Activated naive CD4-positive, alpha-beta T cell treated with anti-CD3 and anti-CD28 coated beads, Interleukin-2, amount 50 U/mL, for 24 hours (primary cell): ENCODE data around the gene SEC31A.

Source experiments
- H3K27ac Mint-ChIP-seq: one replicate; pipeline ENCODE4 v1.8.0; 2021; ENCODE audit warnings: mild to moderate bottlenecking, mixed read lengths
- H3K27me3 Mint-ChIP-seq: one replicate; pipeline ENCODE4 v1.8.0; 2021; ENCODE audit warnings: mixed read lengths
- H3K36me3 Mint-ChIP-seq: one replicate; pipeline ENCODE4 v1.8.0; 2021; ENCODE audit warnings: mixed read lengths
- H3K4me1 Mint-ChIP-seq: one replicate; pipeline ENCODE4 v1.8.0; 2021; ENCODE audit warnings: mixed read lengths
- H3K4me3 Mint-ChIP-seq: one replicate; pipeline ENCODE4 v1.8.0; 2021; ENCODE audit warnings: mild to moderate bottlenecking, mixed read lengths
- H3K9me3 Mint-ChIP-seq: one replicate; pipeline ENCODE4 v1.8.0; 2021; ENCODE audit warnings: mixed read lengths

The SEC31A gene

DNA sequence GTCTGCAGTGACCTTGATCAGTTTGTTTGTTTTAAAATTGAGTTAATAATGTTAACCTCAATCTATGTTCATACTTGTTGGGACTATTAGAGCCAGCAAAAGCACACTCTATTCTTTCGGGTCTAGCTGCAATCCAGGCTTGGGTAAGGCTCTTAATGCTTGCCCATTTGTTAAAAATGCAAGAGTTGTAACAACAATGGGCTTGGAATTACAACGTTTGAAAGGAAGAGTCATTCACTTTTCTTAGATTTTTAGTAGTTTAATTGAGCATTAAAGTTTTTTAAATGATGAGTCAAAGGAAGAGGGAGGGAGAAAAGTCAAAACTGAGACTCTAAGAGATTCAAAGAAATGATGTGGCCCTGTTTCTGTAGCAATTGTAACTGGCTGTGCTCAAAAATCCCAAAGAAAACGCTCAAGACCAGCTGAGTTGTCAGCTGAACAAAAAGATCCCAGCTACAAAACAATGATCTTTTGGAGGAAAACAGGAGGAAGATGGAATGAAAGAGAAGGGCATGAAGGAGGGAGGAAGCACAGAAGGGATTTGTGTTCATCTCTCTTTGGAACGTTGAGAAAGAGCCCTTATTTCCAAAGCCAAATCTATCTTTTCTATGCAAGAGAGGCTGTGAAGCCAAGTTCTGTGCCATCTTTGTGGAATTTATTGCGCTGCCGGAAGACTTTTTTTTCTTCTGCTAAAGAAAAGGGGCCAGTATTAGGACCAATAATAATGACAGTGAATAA lies 97.9 kb downstream of the SEC31A start:
- Mint-ChIP-seq H3K9me3 (no peaks in the 10 kb centered on the region), H3K36me3 (no peaks in the 10 kb centered on the region), H3K27ac (no peak overlapping the region), H3K27me3 (peaks cover 26% of the 10 kb centered on the region), H3K4me3 (no peak overlapping the region), H3K4me1 (peaks cover 11% of the 10 kb centered on the region)

DNA sequence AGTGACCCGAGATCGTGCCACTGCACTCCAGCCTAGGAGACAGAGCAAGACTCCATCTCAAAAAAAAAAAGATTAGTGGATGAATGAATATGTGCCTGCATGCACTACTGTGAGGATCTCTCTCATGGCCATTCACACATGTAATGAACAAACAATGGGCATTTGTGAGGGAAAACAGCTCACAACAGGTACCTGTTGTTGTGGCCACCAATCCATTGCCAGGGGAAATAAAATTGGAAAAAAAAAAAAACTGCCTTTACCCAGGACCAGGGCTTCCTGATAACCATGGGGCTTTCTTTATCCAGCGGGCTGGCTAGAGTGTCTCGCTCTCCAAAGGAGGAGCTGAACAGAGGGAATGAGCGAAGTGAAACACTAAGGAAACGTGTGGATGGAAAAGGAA lies 99.8 kb downstream of the SEC31A start:
- Mint-ChIP-seq H3K4me3 (no peak overlapping the region), H3K27ac (no peak overlapping the region), H3K27me3 (peaks cover 16% of the 10 kb centered on the region), H3K9me3 (no peaks in the 10 kb centered on the region), H3K36me3 (no peaks in the 10 kb centered on the region), H3K4me1 (no peaks in the 10 kb centered on the region)

DNA sequence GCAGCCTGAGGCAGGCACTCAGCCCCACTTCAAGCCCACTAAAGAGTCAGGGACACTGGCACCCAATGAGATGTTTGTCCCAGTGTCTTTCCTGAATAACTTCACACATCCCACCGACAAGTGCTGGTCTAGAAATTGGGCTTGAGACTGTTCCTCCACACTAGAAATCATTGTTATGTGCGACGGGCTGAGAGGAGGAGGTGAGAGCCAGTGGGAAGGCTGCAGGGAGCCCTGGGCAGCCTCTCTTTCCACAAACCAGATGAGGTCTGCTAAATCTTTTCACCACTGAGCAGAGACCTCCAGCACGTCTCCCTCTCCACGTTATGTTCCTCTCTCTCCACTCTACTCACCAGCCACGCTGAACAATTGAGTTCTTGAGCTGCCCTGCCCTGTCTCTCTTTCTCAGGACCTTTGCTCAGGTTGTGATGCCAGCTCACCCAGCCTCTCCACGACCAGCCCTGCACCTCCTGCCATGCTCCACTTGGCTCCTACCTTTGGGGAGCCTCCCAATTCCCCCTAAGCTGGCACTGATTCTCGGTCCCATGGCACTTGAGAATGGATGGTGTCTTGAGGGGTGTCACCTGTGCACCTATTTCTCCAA lies 100.8 kb downstream of the SEC31A start:
- no peaks in the 10 kb centered on the region for H3K9me3 Mint-ChIP-seq
- no peaks in the 10 kb centered on the region for H3K4me1 Mint-ChIP-seq
- no peaks in the 10 kb centered on the region for H3K36me3 Mint-ChIP-seq
- H3K27ac Mint-ChIP-seq: no peak overlapping the region
- peaks cover 13% of the 10 kb centered on the region for H3K27me3 Mint-ChIP-seq
- H3K4me3 Mint-ChIP-seq: no peak overlapping the region

DNA sequence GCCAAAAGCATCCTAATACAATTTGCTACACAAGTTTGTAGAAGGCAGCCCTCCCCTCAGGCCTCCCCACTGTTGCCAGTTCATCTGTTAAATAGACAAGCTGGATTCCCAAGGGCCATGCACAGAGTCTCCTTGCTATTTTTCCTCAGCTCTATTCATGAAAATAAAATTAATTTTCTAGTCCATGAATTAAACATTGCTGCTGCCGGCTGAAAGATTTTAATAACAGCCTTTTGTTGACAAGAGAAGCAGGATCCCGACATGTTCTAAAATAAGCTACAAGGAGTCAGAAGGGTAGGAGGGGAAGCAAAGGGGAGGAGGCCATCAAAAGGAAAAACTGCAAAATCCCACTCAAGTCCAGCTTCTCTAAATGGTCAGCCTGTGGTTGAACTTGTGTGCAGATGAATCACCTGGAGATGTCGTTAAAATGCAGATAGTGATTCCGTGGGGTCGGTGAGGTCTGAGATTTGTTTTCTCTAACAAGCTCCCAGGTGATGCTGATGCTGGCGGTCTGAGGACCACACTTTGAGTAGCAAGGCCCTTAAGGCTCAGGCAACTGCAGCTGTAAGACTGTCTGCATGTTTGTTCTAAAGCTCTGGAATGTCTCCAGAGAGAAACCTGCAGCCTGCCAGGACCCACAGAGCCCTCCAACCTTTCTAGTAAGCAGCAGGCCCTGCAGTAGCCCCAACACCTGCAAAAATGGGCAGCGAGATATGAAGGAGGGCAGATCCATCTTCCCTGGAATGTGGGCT lies 101.8 kb downstream of the SEC31A start:
- Mint-ChIP-seq H3K9me3 (no peaks in the 10 kb centered on the region), H3K4me1 (no peaks in the 10 kb centered on the region), H3K27me3 (peaks cover 10% of the 10 kb centered on the region), H3K36me3 (no peaks in the 10 kb centered on the region), H3K4me3 (no peak overlapping the region), H3K27ac (no peak overlapping the region)

GRCh38 chr4:82787342-82787741 lies 103.6 kb downstream of the SEC31A start:
- Mint-ChIP-seq H3K4me3 (no peak overlapping the region), H3K27ac (no peak overlapping the region), H3K27me3 (peaks cover 5% of the 10 kb centered on the region), H3K9me3 (no peaks in the 10 kb centered on the region), H3K36me3 (no peaks in the 10 kb centered on the region), H3K4me1 (no peaks in the 10 kb centered on the region)

DNA sequence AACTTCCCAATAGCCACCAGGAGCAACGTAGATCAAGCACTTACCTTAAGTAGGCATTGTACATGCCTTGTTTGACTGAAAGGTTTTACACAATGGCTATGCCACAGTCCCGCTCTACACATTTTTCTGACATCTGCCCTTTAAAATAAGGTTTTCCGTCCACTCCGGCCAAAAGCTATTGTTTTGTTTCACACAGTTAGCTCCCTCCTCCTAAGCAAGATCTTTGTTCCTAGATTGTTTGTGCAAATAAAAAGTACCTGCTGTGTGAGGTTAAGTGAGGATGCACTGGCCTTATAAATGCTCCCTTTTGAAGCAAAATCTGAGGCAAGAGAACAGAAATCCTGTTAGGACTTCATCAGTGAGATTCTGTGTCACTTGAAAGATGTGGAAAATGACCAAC lies 104.1 kb downstream of the SEC31A start:
- no peak overlapping the region for H3K4me3 Mint-ChIP-seq
- no peaks in the 10 kb centered on the region for H3K9me3 Mint-ChIP-seq
- H3K36me3 Mint-ChIP-seq: no peaks in the 10 kb centered on the region
- no peak overlapping the region for H3K27ac Mint-ChIP-seq
- H3K27me3 Mint-ChIP-seq: peaks cover 5% of the 10 kb centered on the region
- no peaks in the 10 kb centered on the region for H3K4me1 Mint-ChIP-seq

GRCh38 chr4:82785611-82786400 lies 105.1 kb downstream of the SEC31A start:
- H3K27me3 Mint-ChIP-seq: peaks cover 5% of the 10 kb centered on the region
- no peak overlapping the region for H3K4me3 Mint-ChIP-seq
- H3K4me1 Mint-ChIP-seq: no peaks in the 10 kb centered on the region
- no peak overlapping the region for H3K27ac Mint-ChIP-seq
- no peaks in the 10 kb centered on the region for H3K9me3 Mint-ChIP-seq
- H3K36me3 Mint-ChIP-seq: no peaks in the 10 kb centered on the region

DNA sequence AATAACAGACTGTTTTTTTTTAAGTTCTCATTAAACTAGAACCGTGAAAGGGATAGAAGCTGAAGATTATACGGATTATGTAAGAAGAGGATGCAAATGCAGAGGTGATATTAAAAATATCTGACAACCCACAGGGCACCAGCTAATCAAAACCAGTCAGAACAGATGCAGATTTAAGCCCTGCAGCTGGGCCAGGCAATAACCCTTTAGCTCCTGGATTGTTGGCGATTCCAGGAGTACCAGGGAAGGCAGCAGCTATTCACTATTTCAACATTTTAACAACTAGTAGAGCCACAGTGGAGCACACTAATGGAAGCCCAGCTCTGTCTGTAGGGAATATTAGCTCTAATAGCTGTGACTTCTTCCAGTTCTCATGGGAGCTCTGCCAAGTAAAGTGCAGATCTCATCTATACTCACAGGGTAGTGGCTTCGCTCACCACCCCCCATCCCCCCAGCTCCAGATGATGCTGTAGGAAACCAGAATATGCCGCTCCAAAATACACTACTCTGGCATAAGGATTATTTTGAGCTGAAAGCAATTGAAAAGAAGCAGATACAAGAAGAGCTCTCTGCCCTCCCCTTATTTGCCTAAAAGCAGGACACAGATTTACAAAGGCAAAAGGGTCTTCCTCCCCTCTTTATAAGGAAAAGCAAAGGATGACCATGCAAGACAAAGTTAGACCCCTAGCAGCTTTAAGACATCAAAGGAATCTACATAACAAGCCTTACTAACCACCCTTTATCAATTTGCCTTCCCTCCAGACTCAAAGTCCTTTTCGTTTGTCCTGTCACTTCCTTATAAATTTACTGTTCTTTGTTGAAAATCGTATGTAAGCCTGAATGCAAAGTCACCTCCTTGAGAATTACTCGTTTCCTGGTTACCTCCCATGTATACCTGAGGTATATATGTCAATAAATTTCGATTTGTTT lies 106.0 kb downstream of the SEC31A start:
- H3K27ac Mint-ChIP-seq: peak overlapping the region; percentile 24
- H3K9me3 Mint-ChIP-seq: no peaks in the 10 kb centered on the region
- no peaks in the 10 kb centered on the region for H3K4me1 Mint-ChIP-seq
- no peaks in the 10 kb centered on the region for H3K36me3 Mint-ChIP-seq
- H3K27me3 Mint-ChIP-seq: peaks cover 5% of the 10 kb centered on the region
- no peak overlapping the region for H3K4me3 Mint-ChIP-seq

DNA sequence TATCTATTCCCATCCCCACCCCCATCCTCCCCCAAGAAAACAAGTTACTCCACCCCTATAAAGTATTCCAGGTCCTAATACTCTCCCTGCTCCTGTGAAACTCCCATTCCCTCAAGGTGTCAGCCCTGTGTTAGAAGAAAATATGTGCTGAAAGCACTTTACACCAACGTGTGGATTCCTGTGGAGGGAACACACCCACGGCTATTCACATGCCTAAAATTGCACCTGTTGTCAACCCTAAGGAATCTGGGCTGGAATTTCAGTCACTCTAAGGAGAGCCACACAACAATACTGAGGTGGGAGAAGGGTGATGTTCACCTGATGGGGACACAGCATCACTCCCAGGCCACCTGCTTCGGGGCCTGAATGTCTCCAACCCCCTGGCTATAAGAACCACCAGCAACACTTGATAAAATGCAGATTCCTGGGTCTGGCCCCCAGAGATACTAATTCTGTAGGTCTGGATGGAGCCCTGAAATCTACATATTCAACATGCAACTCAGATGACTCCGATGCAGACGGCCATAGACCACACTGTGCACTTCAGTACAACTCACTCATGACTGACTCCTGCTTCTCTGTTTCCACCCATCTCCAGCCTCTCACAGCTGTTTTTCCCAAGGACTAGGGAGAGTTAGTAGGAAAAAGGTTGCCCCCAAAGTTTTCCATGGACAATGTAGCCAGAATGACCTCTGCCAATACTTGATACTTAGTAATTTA lies 108.2 kb downstream of the SEC31A start:
- H3K9me3 Mint-ChIP-seq: no peaks in the 10 kb centered on the region
- no peaks in the 10 kb centered on the region for H3K36me3 Mint-ChIP-seq
- no peak overlapping the region for H3K4me3 Mint-ChIP-seq
- peaks cover 2% of the 10 kb centered on the region for H3K27me3 Mint-ChIP-seq
- H3K27ac Mint-ChIP-seq: no peak overlapping the region
- H3K4me1 Mint-ChIP-seq: no peaks in the 10 kb centered on the region

DNA sequence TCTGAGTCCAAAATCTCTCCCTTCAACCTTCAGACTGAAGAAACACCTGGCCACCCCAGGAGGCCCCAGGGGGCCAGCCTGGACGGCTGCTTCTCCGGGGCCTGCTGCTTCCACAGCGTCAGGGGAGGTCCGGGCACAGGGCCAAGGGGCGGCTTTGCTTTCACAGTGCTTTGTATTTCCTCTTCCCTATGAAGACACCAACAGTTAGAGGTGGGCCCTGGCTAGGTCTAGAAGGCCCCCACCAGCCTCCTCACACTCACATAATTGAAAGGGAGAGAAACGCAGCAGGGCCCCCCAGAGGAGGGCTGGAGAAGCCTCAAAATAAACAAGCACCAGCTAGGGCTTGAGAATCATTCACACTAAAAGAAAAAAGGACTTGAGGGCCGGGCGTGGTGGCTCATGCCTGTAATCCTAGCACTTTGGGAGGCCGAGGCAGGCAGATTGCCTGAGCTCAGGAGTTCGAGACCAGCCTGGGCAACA lies 110.2 kb downstream of the SEC31A start:
- no peaks in the 10 kb centered on the region for H3K27me3 Mint-ChIP-seq
- no peaks in the 10 kb centered on the region for H3K36me3 Mint-ChIP-seq
- H3K4me3 Mint-ChIP-seq: no peak overlapping the region
- no peaks in the 10 kb centered on the region for H3K4me1 Mint-ChIP-seq
- no peak overlapping the region for H3K27ac Mint-ChIP-seq
- no peaks in the 10 kb centered on the region for H3K9me3 Mint-ChIP-seq

DNA sequence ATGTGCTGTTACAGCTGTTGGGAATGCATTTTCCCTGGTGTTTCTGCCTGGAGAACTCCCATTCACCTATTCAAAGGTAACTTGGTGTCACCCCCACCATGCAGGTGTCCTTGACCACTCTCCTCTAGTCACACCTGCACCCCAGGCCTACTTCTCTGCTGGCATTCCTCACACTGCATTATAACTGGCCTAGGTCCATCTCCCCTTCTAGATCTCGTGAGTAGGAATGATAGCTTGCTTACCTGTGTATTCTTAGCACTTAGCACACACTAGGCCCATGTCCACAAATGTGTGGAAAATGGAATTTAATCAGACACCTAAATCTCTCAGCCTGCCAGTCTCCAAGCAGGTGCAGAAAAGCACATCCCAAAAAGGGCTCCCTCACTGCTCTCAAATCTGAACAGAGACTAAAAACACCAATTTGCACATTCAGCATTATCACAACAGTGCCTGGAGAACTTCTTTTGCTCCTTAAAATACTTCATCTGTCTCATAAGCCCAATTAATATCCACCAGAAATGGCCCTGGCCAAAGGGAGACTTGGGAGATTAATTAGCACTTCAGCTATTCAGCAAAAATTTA lies 110.7 kb downstream of the SEC31A start:
- Mint-ChIP-seq H3K27ac (no peak overlapping the region), H3K4me1 (no peaks in the 10 kb centered on the region), H3K27me3 (no peaks in the 10 kb centered on the region), H3K4me3 (no peak overlapping the region), H3K9me3 (no peaks in the 10 kb centered on the region), H3K36me3 (no peaks in the 10 kb centered on the region)

GRCh38 chr4:82779032-82779431 lies 111.9 kb downstream of the SEC31A start:
- Mint-ChIP-seq H3K27ac (no peak overlapping the region), H3K9me3 (no peaks in the 10 kb centered on the region), H3K4me1 (no peaks in the 10 kb centered on the region), H3K4me3 (no peak overlapping the region), H3K27me3 (no peaks in the 10 kb centered on the region), H3K36me3 (no peaks in the 10 kb centered on the region)

GRCh38 chr4:82777857-82778525 lies 113.0 kb downstream of the SEC31A start:
- Mint-ChIP-seq H3K27me3 (peaks cover 2% of the 10 kb centered on the region), H3K27ac (no peak overlapping the region)

More at GRCh38 chr4:82777857-82778525, 113.0 kb downstream of the SEC31A start:
- Mint-ChIP-seq H3K4me3 (no peak overlapping the region), H3K36me3 (no peaks in the 10 kb centered on the region), H3K4me1 (no peaks in the 10 kb centered on the region), H3K9me3 (no peaks in the 10 kb centered on the region)
